Duodenal mucosa (tissue), 2 donors: ENCODE measurements around the gene SARM1.
"Not testable (repeated sequence)": the region's sequence is repeated elsewhere in the genome, so short reads cannot be mapped to it uniquely, and the experiment has no call there.

ENCODE experiments used
- H3K27ac ChIP-seq: one replicate; pipeline ENCODE4 v1.7.0; 2013; ENCODE audit warnings: low read depth, low read length
- H3K27me3 ChIP-seq, 2 donors: one replicate each; pipeline ENCODE4 v1.7.0; 2013; ENCODE audit warnings: low read length in 2 of 2, control low read depth in 1 of 2; ENCODE audit not compliant: insufficient read depth in 2 of 2, control insufficient read depth in 1 of 2
- H3K36me3 ChIP-seq, 2 donors: one replicate each; pipeline ENCODE4 v1.7.0; 2013; ENCODE audit warnings: low read length in 2 of 2, control low read depth in 1 of 2; ENCODE audit not compliant: insufficient read depth in 2 of 2, control insufficient read depth in 1 of 2
- H3K4me1 ChIP-seq, 2 donors: one replicate each; pipeline ENCODE4 v1.7.0; 2013; ENCODE audit warnings: low read length in 2 of 2, control low read depth in 1 of 2; ENCODE audit not compliant: insufficient read depth in 2 of 2, control insufficient read depth in 1 of 2
- H3K4me3 ChIP-seq, 2 donors: one replicate each; pipeline ENCODE4 v1.7.0; 2013; ENCODE audit warnings: low read length in 2 of 2, low read depth in 1 of 2
- H3K9ac ChIP-seq, 2 donors: one replicate each; pipeline ENCODE4 v1.7.0; 2013; ENCODE audit warnings: low read length in 2 of 2, low read depth in 1 of 2
- H3K9me3 ChIP-seq, 2 donors: one replicate each; pipeline ENCODE4 v1.7.0; 2013; ENCODE audit warnings: low read length in 2 of 2, control low read depth in 1 of 2; ENCODE audit not compliant: control insufficient read depth in 1 of 2

The SARM1 gene

GRCh38 chr17:28413804-28414203 lies 42.3 kb downstream of the SARM1 start:
- Histone ChIP-seq H3K9ac (no peak overlapping the region), H3K4me1 (peaks cover 6 to 15% of the 10 kb centered on the region in 2 donors), H3K27me3 (no peaks in the 10 kb centered on the region), H3K36me3 (no peaks in the 10 kb centered on the region), H3K27ac (no peak overlapping the region), H3K4me3 (no peak overlapping the region), H3K9me3 (no peaks in the 10 kb centered on the region)

- Histone ChIP-seq H3K36me3 (no peaks in the 10 kb centered on the region), H3K27me3 (no peaks in the 10 kb centered on the region), H3K9ac (no peak overlapping the region), H3K9me3 (no peaks in the 10 kb centered on the region), H3K4me3 (no peak overlapping the region), H3K4me1 (peaks cover 6 to 15% of the 10 kb centered on the region in 2 donors), H3K27ac (no peak overlapping the region)
Measured at GRCh38 chr17:28415886-28416285, 44.4 kb downstream of the SARM1 start.

GRCh38 chr17:28416703-28417311 lies 45.3 kb downstream of the SARM1 start:
- H3K4me3 ChIP-seq = no peak overlapping the region
- H3K27ac ChIP-seq = no peak overlapping the region
- no peaks in the 10 kb centered on the region for H3K27me3 ChIP-seq
- no peaks in the 10 kb centered on the region for H3K9me3 ChIP-seq
- H3K36me3 ChIP-seq = no peaks in the 10 kb centered on the region
- H3K4me1 ChIP-seq = peaks cover 6 to 15% of the 10 kb centered on the region in 2 donors
- no peak overlapping the region for H3K9ac ChIP-seq

- H3K4me1 ChIP-seq = peaks cover 0 to 4% of the 10 kb centered on the region in 2 donors
- H3K4me3 ChIP-seq = no peak overlapping the region
- peaks cover 0 to 3% of the 10 kb centered on the region in 2 donors for H3K27me3 ChIP-seq
- H3K36me3 ChIP-seq = no peaks in the 10 kb centered on the region
- no peak overlapping the region for H3K9ac ChIP-seq
- H3K9me3 ChIP-seq = no peaks in the 10 kb centered on the region
- H3K27ac ChIP-seq = no peak overlapping the region
Measured at GRCh38 chr17:28421787-28422305, 50.4 kb downstream of the SARM1 start.

GRCh38 chr17:28425206-28425605 lies 53.7 kb downstream of the SARM1 start:
- Histone ChIP-seq H3K9me3 (no peaks in the 10 kb centered on the region), H3K27me3 (peaks cover 0 to 3% of the 10 kb centered on the region in 2 donors), H3K36me3 (no peaks in the 10 kb centered on the region), H3K9ac (no peak overlapping the region), H3K27ac (no peak overlapping the region), H3K4me1 (peaks cover 0 to 6% of the 10 kb centered on the region in 2 donors), H3K4me3 (no peak overlapping the region)

GRCh38 chr17:28426081-28426519 lies 54.6 kb downstream of the SARM1 start:
- no peak overlapping the region for H3K9ac ChIP-seq
- H3K27ac ChIP-seq = no peak overlapping the region
- H3K4me1 ChIP-seq = peaks cover 0 to 10% of the 10 kb centered on the region in 2 donors
- no peaks in the 10 kb centered on the region for H3K36me3 ChIP-seq
- no peak overlapping the region for H3K4me3 ChIP-seq
- H3K9me3 ChIP-seq = no peaks in the 10 kb centered on the region
- peaks cover 0 to 3% of the 10 kb centered on the region in 2 donors for H3K27me3 ChIP-seq

DNA sequence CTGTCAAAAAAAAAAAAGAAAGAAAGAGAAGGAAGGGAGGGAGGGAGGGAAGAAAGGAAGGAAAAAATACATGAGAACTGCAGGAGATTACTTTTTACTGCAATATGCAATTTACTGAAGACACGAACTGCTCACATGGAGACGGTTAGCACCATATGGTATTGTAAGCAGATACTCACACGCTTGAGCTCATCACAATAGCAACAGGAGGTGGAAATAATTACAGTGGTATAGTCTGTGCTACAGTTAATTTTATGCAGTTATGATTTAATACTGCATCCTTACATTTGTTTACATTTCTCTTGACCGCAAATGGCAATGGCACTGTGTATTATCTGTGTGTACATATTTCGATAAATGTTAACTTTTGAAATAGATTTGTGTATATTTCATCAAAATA lies 55.9 kb downstream of the SARM1 start:
- no peaks in the 10 kb centered on the region for H3K36me3 ChIP-seq
- no peak overlapping the region for H3K27ac ChIP-seq
- H3K4me3 ChIP-seq = no peak overlapping the region
- peaks cover 0 to 3% of the 10 kb centered on the region in 2 donors for H3K27me3 ChIP-seq
- H3K4me1 ChIP-seq = peaks cover under 1 to 11% of the 10 kb centered on the region in 2 donors
- H3K9me3 ChIP-seq = no peaks in the 10 kb centered on the region
- H3K9ac ChIP-seq = no peak overlapping the region

DNA sequence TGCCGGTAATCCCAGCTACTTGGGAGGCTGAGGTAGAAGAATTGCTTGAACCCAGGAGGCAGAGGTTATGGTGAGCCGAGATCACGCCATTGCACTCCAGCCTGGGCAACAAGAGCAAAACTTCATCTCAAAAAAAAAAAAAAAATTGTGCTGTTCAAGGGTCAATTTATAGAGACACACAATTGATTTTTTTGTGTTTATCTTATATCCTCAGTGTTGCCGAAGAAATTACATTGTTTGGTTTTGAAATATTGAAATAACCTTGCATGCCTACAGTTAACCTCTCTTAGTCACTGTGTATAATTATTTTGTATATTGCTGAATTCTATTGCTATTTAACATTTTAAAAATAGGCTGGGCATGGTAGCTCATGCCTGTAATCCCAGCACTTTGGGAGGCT lies 56.5 kb downstream of the SARM1 start:
- H3K4me3 ChIP-seq, H3K36me3 ChIP-seq, H3K9me3 ChIP-seq, H3K27ac ChIP-seq, H3K27me3 ChIP-seq, H3K9ac ChIP-seq: not testable (repeated sequence)
- peaks cover 4 to 11% of the 10 kb centered on the region in 2 donors for H3K4me1 ChIP-seq

- Histone ChIP-seq H3K4me3 (no peak overlapping the region), H3K4me1 (peaks cover 4 to 11% of the 10 kb centered on the region in 2 donors), H3K9me3 (no peaks in the 10 kb centered on the region), H3K9ac (no peak overlapping the region), H3K27me3 (no peaks in the 10 kb centered on the region), H3K36me3 (no peaks in the 10 kb centered on the region), H3K27ac (no peak overlapping the region)
Measured at GRCh38 chr17:28433721-28434120, 62.2 kb downstream of the SARM1 start.

DNA sequence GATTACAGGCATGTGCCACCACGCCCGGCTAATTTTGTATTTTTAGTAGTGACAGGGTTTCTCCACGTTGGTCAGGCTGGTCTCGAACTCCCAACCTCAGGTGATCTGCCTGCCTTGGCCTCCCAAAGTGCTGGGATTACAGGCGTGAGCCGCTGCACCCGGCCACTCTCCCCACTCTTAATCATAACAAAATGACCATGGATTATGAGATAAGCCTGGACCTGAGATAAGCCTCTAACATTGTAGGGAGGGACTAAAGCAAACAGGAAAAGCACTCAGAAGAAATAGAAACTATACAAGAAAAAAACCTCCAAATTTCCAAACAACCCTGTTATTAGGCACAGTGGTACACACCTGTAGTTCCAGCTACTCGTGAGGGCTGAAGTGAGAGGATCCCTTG lies 62.8 kb downstream of the SARM1 start:
- H3K27ac ChIP-seq, H3K9me3 ChIP-seq, H3K27me3 ChIP-seq, H3K9ac ChIP-seq, H3K36me3 ChIP-seq, H3K4me3 ChIP-seq: not testable (repeated sequence)
- H3K4me1 ChIP-seq = peaks cover 4 to 10% of the 10 kb centered on the region in 2 donors
